A673 (cell line): Measurements from ENCODE around the gene GNG11. TPM values are rescaled to one million over a fixed set of nuclear protein-coding genes. Genes with fewer than 3 reads are reported as not detected.
A peak's percentile ranks its signal among the peaks of the same experiment; 100 is the strongest.

Experiments used
- BruUV-seq: library from RNA; stranded (reverse); fragments of 400-500 nt; replicated peaks from 2 replicates; lab custom pipeline; 2021; lab: Mats Ljungman, UMichigan
- CTCF ChIA-PET: fragments of 300-600 bp; sonication (Branson Sonifier 250); formaldehyde crosslinking; loops from one replicate; lab custom pipeline; 2022; ENCODE audit warnings: antibody characterized with exemption; lab: Charles Lee
- POLR2A ChIA-PET: fragments of 300-600 bp; sonication (Branson Sonifier 250); formaldehyde crosslinking; loops from one replicate; lab custom pipeline; 2022; ENCODE audit warnings: antibody characterized with exemption; ENCODE audit not compliant: low non-redundant PET; lab: Charles Lee
- DNase-seq: peaks from one replicate; pipeline ENCODE4 v3.0.0-alpha.2; 2015; ENCODE audit warnings: low spot score
- H3K27ac ChIP-seq: fragments of 200-600 bp; sonication (generic); 2 replicates; pipeline ENCODE4 v1.5.1; 2016; ENCODE audit warnings: mixed run types, low read depth, mild to moderate bottlenecking, mixed read lengths, antibody characterized with exemption, low read length; ENCODE audit not compliant: poor library complexity, severe bottlenecking
- H3K27me3 ChIP-seq: fragments of 200-600 bp; sonication (generic); replicated peaks from 2 replicates; pipeline ENCODE4 v1.6.1; 2017; ENCODE audit warnings: mixed run types, low read depth, mild to moderate bottlenecking, mixed read lengths, antibody characterized with exemption, low read length; ENCODE audit not compliant: insufficient read depth, poor library complexity
- H3K36me3 ChIP-seq: fragments of 200-600 bp; sonication (generic); 2 replicates; pipeline ENCODE4 v1.6.1; 2016; ENCODE audit warnings: mixed run types, mild to moderate bottlenecking, mixed read lengths, antibody characterized with exemption, low read length; ENCODE audit not compliant: insufficient read depth, poor library complexity, severe bottlenecking
- H3K4me1 ChIP-seq: fragments of 200-600 bp; sonication (generic); 2 replicates; pipeline ENCODE4 v1.6.1; 2017; ENCODE audit warnings: mixed run types, mild to moderate bottlenecking, mixed read lengths, antibody characterized with exemption, low read length; ENCODE audit not compliant: insufficient read depth, poor library complexity, severe bottlenecking
- H3K4me3 ChIP-seq: fragments of 200-600 bp; sonication (generic); 2 replicates; pipeline ENCODE4 v1.5.1; 2016; ENCODE audit warnings: low read depth, mixed run types, mild to moderate bottlenecking, mixed read lengths, low read length; ENCODE audit not compliant: poor library complexity, severe bottlenecking
- H3K9me3 ChIP-seq: fragments of 200-600 bp; sonication (generic); 2 replicates; pipeline ENCODE4 v1.6.1; 2016; ENCODE audit warnings: mixed run types, low read depth, mild to moderate bottlenecking, mixed read lengths, antibody characterized with exemption, low read length; ENCODE audit not compliant: poor library complexity, severe bottlenecking
- EZH2 ChIP-seq: fragments of 200-600 bp; sonication (generic); IDR thresholded peaks from 2 replicates; pipeline ENCODE4 v1.6.1; 2017; ENCODE audit warnings: borderline replicate concordance, low read depth, mild to moderate bottlenecking, mixed read lengths, antibody characterized with exemption, low read length; ENCODE audit not compliant: poor library complexity, severe bottlenecking
- intact Hi-C: fragments of 100-400 bp; cut with micrococcal nuclease; formaldehyde crosslinking; loops from one replicate; pipeline ENCODE4 v1.10.0; 2022; ENCODE audit not compliant: unreplicated experiment
- total RNA-seq: library from RNA; stranded (reverse); gene quantifications from 2 replicates; pipeline ENCODE4 v1.2.3, GENCODE V29; 2021
- TF ChIP-seq, protein P1 (sequence below): fragments of 300-800, 200-600 bp; sonication (generic); conservative IDR thresholded peaks from 2 replicates; pipeline ENCODE4 v1.5.1; 2017; ENCODE audit warnings: low read depth, mild to moderate bottlenecking, antibody characterized with exemption, low read length, moderate library complexity, mixed read lengths

Gene GNG11
- total RNA-seq, 1 experiment from 2014 or later: 14.3 TPM

DNA sequence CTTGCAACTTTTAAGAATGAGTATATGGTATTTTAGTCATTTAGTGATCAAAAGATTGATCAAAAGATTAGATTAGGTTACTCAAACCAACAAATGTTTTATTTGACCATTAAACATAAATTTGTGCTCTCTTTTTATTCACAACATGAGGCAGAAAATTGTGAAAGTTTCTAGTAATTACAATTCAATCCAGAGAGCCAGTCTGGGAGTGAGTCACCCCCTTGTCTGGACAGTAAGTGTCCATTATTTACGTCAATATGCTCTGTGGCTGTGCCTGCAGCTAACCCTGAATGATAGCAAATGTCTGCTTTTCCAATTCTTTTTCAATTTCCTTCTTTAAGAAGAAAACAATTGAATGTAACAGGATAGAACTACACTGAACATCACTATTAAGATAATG, 27.9 kb downstream of the GNG11 start:
- Histone ChIP-seq H3K4me3 (no peak overlapping the region), H3K4me1 (no peaks in the 10 kb centered on the region), H3K9me3 (no peaks in the 10 kb centered on the region), H3K36me3 (no peaks in the 10 kb centered on the region), H3K27ac (no peak overlapping the region), H3K27me3 (no peaks in the 10 kb centered on the region)
- no TSS peak for BruUV-seq
- ChIA-PET CTCF (no interaction called here), POLR2A (no interaction called here)
- DNase-seq: peak; percentile 12
- TF ChIP-seq, protein P1, sequence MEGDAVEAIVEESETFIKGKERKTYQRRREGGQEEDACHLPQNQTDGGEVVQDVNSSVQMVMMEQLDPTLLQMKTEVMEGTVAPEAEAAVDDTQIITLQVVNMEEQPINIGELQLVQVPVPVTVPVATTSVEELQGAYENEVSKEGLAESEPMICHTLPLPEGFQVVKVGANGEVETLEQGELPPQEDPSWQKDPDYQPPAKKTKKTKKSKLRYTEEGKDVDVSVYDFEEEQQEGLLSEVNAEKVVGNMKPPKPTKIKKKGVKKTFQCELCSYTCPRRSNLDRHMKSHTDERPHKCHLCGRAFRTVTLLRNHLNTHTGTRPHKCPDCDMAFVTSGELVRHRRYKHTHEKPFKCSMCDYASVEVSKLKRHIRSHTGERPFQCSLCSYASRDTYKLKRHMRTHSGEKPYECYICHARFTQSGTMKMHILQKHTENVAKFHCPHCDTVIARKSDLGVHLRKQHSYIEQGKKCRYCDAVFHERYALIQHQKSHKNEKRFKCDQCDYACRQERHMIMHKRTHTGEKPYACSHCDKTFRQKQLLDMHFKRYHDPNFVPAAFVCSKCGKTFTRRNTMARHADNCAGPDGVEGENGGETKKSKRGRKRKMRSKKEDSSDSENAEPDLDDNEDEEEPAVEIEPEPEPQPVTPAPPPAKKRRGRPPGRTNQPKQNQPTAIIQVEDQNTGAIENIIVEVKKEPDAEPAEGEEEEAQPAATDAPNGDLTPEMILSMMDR: no peak
- no peak for TF ChIP-seq EZH2
- intact Hi-C loops: no loop called here

DNA sequence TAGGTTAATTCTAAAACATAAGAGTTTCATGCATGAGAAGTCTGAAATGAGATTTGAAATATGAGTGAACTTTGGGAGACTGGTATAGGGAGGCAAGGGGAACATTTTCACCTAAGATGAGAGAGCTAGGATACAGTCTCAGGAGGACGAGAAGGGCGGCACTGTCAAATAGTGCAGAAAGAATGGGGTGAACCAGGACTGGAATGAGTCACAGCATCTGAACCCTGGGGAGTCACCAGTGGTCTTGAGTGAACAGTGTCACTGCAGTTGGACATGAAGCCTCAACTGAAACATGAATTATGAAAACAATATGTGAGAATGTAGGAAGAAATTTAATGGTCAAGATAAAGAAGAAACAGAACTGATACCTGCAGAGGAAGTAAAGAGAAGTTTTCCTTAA, 33.8 kb downstream of the GNG11 start:
- no peaks in the 10 kb centered on the region for H3K27me3 ChIP-seq
- CTCF ChIA-PET: no interaction called here
- intact Hi-C loops: loop anchor here (2.0 kb wide), 1 partner anchor 63 kb away; no protein-coding TSS in a partner anchor
- DNase-seq: no peak
- H3K36me3 ChIP-seq: no peaks in the 10 kb centered on the region
- no TSS peak for BruUV-seq
- no peak for TF ChIP-seq EZH2
- TF ChIP-seq, protein P1: no peak
- H3K4me3 ChIP-seq: no peak overlapping the region
- POLR2A ChIA-PET: no interaction called here
- H3K27ac ChIP-seq: no peak overlapping the region
- no peaks in the 10 kb centered on the region for H3K9me3 ChIP-seq
- peaks cover 6% of the 10 kb centered on the region for H3K4me1 ChIP-seq

DNA sequence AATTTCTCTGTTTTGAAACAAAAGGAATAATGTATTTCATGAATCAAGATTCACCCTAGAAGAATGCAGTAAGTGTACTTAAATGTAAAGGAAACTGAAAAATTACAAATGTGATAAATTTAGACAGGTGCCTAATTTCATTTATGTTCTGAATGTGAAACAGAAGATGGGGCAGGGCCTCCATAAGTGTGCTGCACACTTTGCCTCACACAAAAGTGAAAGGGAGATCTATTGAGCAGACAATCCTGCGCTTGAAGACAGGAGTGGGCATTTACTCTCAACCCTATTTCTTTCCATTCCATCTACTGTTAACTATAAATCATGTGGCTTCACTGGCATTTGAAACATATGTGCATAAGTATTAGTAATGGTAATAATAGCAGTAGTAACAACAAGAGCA, 36.2 kb downstream of the GNG11 start:
- H3K36me3 ChIP-seq: no peaks in the 10 kb centered on the region
- POLR2A ChIA-PET: no interaction called here

More for the DNA sequence above, 36.2 kb downstream of the GNG11 start:
- no peak for TF ChIP-seq EZH2
- TF ChIP-seq, protein P1: no peak
- no peak for DNase-seq
- intact Hi-C loops: no loop called here
- no TSS peak for BruUV-seq
- H3K27me3 ChIP-seq: no peaks in the 10 kb centered on the region
- H3K4me3 ChIP-seq: no peak overlapping the region
- H3K9me3 ChIP-seq: no peaks in the 10 kb centered on the region
- H3K27ac ChIP-seq: no peak overlapping the region
- H3K4me1 ChIP-seq: peaks cover 6% of the 10 kb centered on the region
- CTCF ChIA-PET: no interaction called here
